Measurements from ENCODE around the gene DNAJC5.

DNA sequence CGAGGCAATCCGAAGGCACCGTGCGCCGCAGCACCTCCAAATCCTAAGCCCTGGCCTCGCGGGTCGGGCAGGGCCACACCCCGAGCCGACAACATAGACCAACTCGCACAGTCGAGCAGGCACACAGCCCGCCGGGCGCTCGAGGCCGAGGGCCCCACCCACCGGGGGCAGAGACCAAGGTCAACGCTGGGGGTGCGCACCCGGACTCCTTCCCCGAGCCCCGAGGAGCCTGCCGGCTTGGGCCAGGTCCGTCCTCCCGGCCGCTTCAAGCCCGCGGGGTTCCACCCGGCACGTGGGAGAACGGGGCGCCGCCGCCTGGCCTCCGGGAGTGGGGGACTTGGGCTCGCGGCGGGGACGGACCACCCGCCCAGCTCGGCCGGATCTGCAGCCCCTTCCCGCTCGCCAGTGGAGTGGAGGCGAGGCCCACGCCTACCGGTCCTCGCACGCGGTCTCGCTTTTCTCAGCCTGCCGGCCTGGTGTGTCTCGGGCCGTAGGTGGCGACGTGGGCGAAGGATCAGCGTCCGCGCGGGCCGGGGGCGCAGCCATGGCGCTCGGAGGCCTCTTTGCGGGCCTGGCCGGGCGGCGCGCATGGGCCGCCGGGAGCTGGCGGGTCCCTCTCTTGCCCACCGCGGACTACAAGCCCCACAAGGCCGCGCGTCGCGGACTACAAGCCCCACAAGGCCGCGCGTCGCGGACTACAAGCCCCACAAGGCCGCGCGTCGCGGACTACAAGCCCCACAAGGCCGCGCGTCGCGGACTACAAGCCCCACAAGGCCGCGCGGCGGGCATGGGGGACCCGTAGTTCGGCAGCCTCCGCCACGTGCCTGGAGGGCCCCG, 61.1 kb downstream of the DNAJC5 start, which contains the start of gene UCKL1:
- peak; percentile 76 to 83 for TF ChIP-seq POLR2A (IDR thresholded peaks at IDR 0.05)
- TF ChIP-seq, protein P1, sequence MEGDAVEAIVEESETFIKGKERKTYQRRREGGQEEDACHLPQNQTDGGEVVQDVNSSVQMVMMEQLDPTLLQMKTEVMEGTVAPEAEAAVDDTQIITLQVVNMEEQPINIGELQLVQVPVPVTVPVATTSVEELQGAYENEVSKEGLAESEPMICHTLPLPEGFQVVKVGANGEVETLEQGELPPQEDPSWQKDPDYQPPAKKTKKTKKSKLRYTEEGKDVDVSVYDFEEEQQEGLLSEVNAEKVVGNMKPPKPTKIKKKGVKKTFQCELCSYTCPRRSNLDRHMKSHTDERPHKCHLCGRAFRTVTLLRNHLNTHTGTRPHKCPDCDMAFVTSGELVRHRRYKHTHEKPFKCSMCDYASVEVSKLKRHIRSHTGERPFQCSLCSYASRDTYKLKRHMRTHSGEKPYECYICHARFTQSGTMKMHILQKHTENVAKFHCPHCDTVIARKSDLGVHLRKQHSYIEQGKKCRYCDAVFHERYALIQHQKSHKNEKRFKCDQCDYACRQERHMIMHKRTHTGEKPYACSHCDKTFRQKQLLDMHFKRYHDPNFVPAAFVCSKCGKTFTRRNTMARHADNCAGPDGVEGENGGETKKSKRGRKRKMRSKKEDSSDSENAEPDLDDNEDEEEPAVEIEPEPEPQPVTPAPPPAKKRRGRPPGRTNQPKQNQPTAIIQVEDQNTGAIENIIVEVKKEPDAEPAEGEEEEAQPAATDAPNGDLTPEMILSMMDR (IDR thresholded peaks at IDR 0.05): peak in 3 of 4 experiments; percentile 1 to 28 (median 14)
